Measurements from ENCODE around the gene LRRC46. TPM values are rescaled to one million over a fixed set of nuclear protein-coding genes. Genes with fewer than 3 reads are reported as not detected.

Gene LRRC46
- total RNA-seq, 1 experiment from 2014 or later = 0.39 TPM

DNA sequence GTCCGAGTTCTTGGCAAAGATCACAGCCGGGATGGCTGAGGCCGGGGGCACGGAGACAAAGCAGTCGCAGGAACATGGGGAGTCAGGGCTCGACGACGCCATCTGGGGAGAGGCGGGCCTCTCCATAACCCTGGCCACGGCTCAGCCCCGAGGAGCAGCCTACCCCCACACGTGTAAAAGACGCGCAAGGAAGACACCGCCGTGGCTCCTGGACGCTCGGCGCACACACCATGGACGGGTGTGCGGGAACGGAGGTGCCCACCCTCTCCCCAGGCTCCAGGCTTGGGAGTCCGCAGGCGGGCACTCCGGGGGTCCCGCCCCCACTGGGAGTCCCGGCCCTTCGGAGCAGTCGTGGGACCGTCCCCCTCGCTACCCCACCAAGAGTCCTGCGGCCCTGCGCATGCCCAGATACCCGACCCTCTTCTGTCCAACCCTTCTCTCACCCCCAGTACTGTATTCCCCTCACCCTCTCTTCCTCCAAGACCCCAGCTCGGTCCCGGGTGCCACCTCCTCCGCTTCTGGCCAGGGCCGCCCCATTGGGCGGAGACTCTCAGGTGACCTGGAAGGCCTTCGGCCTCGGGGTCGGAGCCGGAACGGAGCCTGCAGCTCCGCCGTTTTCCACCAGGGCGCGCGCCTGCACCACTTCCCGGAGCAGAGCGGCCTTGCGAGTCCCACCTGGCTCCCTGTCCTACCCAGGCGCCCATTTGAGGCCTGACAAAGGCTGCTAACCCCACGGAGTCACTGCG is 9.4 kb downstream of the LRRC46 start, which contains the start of gene SCRN2 (continued):
- TF ChIP-seq RORB (CRISPR knock-in tag; IDR thresholded peaks at IDR 0.05) (no peak), MXD4 (CRISPR knock-in tag; IDR thresholded peaks at IDR 0.05; ENCODE audit: borderline replicate concordance) (no peak), NFE2L1 (CRISPR knock-in tag; IDR thresholded peaks at IDR 0.05) (no peak), SMAD3 (CRISPR knock-in tag; IDR thresholded peaks at IDR 0.05; ENCODE audit: borderline replicate concordance) (no peak), GRHL2 (CRISPR knock-in tag; IDR thresholded peaks at IDR 0.05; ENCODE audit: insufficient replicate concordance, severe bottlenecking) (no peak), KAT7 (CRISPR knock-in tag; IDR thresholded peaks at IDR 0.05; ENCODE audit: borderline replicate concordance) (no peak), MYBL2 (CRISPR knock-in tag; IDR thresholded peaks at IDR 0.05) (no peak), FOXJ3 (CRISPR knock-in tag; IDR thresholded peaks at IDR 0.05; ENCODE audit: borderline replicate concordance) (no peak), JUN (CRISPR knock-in tag; IDR thresholded peaks at IDR 0.05) (no peak), HMGA2 (CRISPR knock-in tag; IDR thresholded peaks at IDR 0.05) (no peak), NR3C1 (CRISPR knock-in tag; conservative IDR thresholded peaks at IDR 0.05; ENCODE audit: low read depth) (no peak), FOXP1 (CRISPR knock-in tag; IDR thresholded peaks at IDR 0.05; ENCODE audit: borderline replicate concordance) (peak; percentile 48; the same call in 1 of the 2 replicates), ZNF232 (CRISPR knock-in tag; IDR thresholded peaks at IDR 0.05) (no peak), JAZF1 (CRISPR knock-in tag; IDR thresholded peaks at IDR 0.05) (no peak), RELA (CRISPR knock-in tag; IDR thresholded peaks at IDR 0.05; ENCODE audit: borderline replicate concordance) (no peak), ATF1 (CRISPR knock-in tag; IDR thresholded peaks at IDR 0.05) (no peak), OVOL2 (CRISPR knock-in tag; IDR thresholded peaks at IDR 0.05; ENCODE audit: borderline replicate concordance) (no peak), IRF2 (CRISPR knock-in tag; IDR thresholded peaks at IDR 0.05; ENCODE audit: borderline replicate concordance, low read depth) (no peak), ZNF219 (CRISPR knock-in tag; IDR thresholded peaks at IDR 0.05; ENCODE audit: borderline replicate concordance) (no peak)
- TF ChIP-seq, protein P1, sequence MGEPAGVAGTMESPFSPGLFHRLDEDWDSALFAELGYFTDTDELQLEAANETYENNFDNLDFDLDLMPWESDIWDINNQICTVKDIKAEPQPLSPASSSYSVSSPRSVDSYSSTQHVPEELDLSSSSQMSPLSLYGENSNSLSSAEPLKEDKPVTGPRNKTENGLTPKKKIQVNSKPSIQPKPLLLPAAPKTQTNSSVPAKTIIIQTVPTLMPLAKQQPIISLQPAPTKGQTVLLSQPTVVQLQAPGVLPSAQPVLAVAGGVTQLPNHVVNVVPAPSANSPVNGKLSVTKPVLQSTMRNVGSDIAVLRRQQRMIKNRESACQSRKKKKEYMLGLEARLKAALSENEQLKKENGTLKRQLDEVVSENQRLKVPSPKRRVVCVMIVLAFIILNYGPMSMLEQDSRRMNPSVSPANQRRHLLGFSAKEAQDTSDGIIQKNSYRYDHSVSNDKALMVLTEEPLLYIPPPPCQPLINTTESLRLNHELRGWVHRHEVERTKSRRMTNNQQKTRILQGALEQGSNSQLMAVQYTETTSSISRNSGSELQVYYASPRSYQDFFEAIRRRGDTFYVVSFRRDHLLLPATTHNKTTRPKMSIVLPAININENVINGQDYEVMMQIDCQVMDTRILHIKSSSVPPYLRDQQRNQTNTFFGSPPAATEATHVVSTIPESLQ (CRISPR knock-in tag; IDR thresholded peaks at IDR 0.05) = no peak
- TF ChIP-seq, protein P2, sequence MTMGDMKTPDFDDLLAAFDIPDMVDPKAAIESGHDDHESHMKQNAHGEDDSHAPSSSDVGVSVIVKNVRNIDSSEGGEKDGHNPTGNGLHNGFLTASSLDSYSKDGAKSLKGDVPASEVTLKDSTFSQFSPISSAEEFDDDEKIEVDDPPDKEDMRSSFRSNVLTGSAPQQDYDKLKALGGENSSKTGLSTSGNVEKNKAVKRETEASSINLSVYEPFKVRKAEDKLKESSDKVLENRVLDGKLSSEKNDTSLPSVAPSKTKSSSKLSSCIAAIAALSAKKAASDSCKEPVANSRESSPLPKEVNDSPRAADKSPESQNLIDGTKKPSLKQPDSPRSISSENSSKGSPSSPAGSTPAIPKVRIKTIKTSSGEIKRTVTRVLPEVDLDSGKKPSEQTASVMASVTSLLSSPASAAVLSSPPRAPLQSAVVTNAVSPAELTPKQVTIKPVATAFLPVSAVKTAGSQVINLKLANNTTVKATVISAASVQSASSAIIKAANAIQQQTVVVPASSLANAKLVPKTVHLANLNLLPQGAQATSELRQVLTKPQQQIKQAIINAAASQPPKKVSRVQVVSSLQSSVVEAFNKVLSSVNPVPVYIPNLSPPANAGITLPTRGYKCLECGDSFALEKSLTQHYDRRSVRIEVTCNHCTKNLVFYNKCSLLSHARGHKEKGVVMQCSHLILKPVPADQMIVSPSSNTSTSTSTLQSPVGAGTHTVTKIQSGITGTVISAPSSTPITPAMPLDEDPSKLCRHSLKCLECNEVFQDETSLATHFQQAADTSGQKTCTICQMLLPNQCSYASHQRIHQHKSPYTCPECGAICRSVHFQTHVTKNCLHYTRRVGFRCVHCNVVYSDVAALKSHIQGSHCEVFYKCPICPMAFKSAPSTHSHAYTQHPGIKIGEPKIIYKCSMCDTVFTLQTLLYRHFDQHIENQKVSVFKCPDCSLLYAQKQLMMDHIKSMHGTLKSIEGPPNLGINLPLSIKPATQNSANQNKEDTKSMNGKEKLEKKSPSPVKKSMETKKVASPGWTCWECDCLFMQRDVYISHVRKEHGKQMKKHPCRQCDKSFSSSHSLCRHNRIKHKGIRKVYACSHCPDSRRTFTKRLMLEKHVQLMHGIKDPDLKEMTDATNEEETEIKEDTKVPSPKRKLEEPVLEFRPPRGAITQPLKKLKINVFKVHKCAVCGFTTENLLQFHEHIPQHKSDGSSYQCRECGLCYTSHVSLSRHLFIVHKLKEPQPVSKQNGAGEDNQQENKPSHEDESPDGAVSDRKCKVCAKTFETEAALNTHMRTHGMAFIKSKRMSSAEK (CRISPR knock-in tag; IDR thresholded peaks at IDR 0.05; ENCODE audit: borderline replicate concordance) = no peak
- TF ChIP-seq, protein P3, sequence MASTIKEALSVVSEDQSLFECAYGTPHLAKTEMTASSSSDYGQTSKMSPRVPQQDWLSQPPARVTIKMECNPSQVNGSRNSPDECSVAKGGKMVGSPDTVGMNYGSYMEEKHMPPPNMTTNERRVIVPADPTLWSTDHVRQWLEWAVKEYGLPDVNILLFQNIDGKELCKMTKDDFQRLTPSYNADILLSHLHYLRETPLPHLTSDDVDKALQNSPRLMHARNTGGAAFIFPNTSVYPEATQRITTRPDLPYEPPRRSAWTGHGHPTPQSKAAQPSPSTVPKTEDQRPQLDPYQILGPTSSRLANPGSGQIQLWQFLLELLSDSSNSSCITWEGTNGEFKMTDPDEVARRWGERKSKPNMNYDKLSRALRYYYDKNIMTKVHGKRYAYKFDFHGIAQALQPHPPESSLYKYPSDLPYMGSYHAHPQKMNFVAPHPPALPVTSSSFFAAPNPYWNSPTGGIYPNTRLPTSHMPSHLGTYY (CRISPR knock-in tag; IDR thresholded peaks at IDR 0.05) = no peak
- TF ChIP-seq, protein P4, sequence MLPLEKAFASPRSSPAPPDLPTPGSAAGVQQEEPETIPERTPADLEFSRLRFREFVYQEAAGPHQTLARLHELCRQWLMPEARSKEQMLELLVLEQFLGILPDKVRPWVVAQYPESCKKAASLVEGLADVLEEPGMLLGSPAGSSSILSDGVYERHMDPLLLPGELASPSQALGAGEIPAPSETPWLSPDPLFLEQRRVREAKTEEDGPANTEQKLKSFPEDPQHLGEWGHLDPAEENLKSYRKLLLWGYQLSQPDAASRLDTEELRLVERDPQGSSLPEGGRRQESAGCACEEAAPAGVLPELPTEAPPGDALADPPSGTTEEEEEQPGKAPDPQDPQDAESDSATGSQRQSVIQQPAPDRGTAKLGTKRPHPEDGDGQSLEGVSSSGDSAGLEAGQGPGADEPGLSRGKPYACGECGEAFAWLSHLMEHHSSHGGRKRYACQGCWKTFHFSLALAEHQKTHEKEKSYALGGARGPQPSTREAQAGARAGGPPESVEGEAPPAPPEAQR (CRISPR knock-in tag; IDR thresholded peaks at IDR 0.05) = no peak
- TF ChIP-seq, protein P5, sequence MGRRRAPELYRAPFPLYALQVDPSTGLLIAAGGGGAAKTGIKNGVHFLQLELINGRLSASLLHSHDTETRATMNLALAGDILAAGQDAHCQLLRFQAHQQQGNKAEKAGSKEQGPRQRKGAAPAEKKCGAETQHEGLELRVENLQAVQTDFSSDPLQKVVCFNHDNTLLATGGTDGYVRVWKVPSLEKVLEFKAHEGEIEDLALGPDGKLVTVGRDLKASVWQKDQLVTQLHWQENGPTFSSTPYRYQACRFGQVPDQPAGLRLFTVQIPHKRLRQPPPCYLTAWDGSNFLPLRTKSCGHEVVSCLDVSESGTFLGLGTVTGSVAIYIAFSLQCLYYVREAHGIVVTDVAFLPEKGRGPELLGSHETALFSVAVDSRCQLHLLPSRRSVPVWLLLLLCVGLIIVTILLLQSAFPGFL (CRISPR knock-in tag; IDR thresholded peaks at IDR 0.05; ENCODE audit: borderline replicate concordance) = no peak
- TF ChIP-seq, protein P6, sequence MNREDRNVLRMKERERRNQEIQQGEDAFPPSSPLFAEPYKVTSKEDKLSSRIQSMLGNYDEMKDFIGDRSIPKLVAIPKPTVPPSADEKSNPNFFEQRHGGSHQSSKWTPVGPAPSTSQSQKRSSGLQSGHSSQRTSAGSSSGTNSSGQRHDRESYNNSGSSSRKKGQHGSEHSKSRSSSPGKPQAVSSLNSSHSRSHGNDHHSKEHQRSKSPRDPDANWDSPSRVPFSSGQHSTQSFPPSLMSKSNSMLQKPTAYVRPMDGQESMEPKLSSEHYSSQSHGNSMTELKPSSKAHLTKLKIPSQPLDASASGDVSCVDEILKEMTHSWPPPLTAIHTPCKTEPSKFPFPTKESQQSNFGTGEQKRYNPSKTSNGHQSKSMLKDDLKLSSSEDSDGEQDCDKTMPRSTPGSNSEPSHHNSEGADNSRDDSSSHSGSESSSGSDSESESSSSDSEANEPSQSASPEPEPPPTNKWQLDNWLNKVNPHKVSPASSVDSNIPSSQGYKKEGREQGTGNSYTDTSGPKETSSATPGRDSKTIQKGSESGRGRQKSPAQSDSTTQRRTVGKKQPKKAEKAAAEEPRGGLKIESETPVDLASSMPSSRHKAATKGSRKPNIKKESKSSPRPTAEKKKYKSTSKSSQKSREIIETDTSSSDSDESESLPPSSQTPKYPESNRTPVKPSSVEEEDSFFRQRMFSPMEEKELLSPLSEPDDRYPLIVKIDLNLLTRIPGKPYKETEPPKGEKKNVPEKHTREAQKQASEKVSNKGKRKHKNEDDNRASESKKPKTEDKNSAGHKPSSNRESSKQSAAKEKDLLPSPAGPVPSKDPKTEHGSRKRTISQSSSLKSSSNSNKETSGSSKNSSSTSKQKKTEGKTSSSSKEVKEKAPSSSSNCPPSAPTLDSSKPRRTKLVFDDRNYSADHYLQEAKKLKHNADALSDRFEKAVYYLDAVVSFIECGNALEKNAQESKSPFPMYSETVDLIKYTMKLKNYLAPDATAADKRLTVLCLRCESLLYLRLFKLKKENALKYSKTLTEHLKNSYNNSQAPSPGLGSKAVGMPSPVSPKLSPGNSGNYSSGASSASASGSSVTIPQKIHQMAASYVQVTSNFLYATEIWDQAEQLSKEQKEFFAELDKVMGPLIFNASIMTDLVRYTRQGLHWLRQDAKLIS (CRISPR knock-in tag; IDR thresholded peaks at IDR 0.05; ENCODE audit: borderline replicate concordance) = no peak
